Activated effector memory CD4-positive, alpha-beta T cell treated with anti-CD3 and anti-CD28 coated beads, Interleukin-2, amount 50 U/mL, for 16 hours (primary cell): Measurements from ENCODE around the gene UVSSA.
A peak's percentile ranks its signal among the peaks of the same experiment; 100 is the strongest.
"Not testable (repeated sequence)": the region's sequence is repeated elsewhere in the genome, so short reads cannot be mapped to it uniquely, and the experiment has no call there.

Experiments
- DNase-seq: peaks from one replicate; pipeline ENCODE4 v3.0.0-alpha.2; 2020

UVSSA gene

DNA sequence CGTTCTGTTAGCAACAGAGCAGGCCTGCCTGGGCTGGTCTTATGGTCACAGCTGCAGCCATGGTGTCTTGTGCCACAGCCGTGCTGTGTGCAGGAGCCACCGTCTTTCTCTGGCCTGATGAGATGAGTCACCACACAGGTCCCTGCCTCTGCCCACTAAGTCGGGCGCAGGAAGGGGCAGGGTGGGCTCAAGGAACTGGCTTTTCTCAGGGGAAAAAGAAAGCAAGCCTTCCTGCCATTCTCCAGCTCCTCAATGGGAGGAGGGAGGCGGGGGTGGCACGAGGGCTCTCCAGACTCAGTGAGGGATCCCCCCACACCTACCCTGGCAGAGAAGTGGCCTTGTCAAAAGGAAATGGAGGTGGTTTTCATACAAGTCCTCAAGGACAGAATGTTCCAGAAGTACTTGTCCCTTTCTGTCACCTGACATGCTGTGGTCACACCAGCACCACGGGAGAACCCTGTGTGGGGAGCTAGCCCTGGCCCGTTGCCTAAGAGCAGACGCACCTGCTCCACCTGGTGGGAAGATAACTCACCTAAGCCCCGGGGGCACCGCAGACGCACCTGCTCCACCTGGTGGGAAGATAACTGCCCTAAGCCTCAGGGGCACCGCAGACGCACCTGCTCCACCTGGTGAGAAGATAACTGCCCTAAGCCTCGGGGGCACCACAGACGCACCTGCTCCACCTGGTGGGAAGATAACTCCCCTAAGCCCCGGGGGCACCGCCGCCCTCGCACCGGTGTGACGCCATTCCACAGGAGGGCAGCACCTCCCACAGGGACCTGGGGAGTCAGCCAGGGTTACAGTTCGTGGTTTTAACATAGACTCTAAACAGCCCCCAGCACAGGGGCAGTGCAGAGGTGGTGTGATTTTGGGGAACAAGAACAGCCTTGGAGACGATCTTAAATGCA lies 18.5 kb downstream of the UVSSA start:
- DNase-seq = no peak

- DNase-seq = peak; percentile 60
Measured at GRCh38 chr4:1366371-1367229, 19.6 kb downstream of the UVSSA start.

DNA sequence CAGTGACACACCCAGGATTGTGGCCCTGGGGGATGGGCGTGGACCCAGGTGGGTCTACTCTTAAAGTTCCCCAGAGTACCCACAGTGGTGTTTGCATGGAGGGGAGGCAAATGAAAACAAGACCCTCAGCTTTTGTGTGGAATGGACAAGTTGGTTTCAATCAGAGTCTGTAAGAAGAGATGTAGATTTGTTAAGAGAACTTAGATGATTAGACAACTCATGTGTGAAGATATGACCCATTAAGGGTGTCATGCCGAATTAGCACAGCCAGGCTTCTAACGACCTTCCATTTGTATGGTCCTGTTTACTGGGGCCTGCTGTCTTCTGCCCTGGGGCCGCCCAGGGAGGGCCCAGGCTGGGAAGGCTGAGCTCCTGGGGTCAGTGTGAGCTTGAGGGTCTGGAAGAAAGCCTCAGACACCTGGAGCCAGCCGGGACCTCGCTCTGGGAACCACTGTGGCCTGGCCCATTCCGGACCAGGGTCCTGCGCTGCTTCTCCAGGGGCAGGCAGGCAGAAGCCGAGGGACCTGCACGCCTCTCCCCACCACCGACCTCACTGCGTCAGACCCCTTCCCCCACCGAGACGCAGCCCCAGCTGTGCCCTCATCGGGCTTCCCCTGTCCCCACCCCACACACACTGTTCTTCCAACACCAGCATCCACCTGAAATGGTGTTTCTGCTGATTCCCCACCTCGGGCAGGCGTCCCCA lies 20.4 kb downstream of the UVSSA start:
- DNase-seq = peak; percentile 33

DNA sequence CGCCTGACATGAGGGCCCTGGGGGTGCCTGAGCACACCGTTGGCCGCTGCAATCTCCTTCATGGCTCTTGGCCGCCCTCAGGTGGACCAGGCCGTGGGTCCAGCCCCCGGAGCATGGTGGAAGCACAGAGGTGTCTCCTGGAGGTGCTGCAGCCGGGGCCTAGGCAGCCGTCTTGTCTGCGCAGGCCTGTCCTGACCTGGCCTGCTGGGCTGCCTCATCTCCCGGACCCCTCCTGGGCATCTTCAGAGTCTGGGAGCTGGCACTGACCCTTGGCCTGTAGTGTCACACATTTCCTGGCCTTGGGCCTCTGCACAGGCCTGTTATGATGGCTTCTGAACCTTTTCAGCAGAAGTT lies 20.9 kb downstream of the UVSSA start:
- no peak for DNase-seq

DNA sequence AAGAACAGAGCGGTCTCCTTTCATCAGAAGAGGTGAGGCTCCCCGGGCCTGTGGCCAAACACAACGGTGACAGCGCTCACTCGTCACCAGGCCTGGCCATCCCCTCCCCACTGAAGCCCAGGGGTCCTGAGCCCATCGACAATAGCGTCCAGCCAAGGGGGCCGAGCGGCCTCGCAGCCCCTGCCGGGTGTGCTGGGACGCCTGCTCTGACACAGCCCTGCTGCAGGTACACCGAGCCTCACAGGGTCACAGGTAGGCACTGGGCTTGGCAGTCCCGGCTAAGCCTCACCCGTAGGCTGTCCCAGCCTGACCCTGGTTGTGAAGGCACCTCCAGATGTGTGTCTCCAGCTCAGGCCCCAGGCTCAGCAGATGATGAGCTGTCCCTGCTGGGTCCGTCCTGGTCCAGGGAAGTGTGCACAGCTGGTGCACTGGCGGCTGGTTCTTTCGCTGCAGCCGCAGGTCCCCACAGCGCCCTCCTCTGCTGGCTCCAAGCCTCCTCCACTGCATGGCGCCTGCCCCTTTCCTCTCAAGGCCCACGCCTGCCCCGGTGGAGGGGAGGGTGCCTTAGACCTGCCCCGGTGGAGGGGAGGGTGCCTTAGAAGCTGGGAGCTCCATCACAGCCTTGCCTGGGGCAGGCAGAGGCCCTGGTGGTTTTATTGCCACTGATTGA lies 21.5 kb downstream of the UVSSA start:
- DNase-seq = peak; percentile 59

DNA sequence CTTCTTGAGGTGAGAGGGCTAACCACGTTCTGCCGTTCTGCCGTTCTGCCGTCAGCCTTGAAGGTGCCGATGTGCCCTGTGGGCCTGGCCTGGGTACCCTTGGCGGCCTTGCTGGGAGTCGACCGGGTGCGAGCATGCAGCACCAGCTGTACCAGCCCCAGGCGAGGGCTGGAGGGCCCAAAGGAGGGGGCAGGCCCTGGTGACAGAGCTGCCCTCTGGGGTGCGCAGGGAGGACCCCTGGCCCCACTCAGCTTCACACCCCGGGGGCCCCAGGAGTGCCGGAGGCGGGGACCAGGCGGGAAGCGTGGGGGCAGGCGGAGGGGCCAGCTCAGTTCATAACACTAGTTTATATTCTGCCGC lies 22.1 kb downstream of the UVSSA start:
- no peak for DNase-seq

DNA sequence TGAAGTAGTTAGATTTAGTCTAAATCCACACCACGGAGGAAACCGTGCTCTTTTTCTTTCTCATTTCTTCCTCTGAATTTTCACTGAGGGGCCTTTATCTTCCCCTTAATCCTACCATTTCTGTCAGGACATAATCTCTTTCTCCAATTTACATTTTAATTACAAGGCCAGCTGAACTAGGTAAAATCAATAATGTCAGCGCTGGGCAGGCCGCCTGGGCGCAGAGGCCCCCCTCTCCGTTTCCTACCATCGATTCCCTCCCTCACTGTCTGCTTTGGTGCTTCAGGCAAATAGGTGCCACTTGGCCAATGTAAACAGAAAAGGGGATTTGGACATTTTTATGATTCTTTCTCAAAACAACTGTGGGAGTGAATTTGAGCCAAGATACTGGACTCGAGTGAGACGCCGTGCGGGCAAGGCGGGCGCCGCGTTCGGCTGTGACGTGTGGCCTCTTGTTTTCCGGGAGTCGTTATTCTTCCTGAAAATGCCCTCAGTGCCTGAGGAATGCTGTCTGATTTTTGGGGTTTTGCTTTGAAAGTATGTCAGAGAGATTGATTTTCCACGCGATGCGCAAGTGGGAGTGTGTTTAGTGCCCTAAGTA lies 22.6 kb downstream of the UVSSA start:
- no peak for DNase-seq

GRCh38 chr4:1370321-1371124 lies 23.5 kb downstream of the UVSSA start:
- no peak for DNase-seq

- no peak for DNase-seq
Measured at GRCh38 chr4:1371176-1372165, 24.5 kb downstream of the UVSSA start.

DNA sequence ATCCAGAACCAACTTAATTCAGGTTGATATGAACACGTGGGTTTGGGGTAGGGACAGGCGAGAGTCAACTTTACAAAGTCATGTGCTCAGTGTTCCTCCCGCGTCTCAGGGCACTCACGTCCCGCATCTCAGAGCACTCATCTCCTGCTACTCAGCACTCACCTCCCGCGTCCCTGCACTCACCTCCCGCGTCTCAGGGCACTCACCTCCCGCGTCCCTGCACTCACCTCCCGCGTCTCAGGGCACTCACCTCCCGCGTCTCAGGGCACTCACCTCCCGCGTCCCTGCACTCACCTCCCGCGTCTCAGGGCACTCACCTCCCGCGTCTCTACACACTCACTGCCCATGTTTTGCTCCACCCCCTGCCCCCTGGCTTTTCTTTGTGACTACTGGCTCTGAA lies 25.6 kb downstream of the UVSSA start:
- DNase-seq = not testable (repeated sequence)

DNA sequence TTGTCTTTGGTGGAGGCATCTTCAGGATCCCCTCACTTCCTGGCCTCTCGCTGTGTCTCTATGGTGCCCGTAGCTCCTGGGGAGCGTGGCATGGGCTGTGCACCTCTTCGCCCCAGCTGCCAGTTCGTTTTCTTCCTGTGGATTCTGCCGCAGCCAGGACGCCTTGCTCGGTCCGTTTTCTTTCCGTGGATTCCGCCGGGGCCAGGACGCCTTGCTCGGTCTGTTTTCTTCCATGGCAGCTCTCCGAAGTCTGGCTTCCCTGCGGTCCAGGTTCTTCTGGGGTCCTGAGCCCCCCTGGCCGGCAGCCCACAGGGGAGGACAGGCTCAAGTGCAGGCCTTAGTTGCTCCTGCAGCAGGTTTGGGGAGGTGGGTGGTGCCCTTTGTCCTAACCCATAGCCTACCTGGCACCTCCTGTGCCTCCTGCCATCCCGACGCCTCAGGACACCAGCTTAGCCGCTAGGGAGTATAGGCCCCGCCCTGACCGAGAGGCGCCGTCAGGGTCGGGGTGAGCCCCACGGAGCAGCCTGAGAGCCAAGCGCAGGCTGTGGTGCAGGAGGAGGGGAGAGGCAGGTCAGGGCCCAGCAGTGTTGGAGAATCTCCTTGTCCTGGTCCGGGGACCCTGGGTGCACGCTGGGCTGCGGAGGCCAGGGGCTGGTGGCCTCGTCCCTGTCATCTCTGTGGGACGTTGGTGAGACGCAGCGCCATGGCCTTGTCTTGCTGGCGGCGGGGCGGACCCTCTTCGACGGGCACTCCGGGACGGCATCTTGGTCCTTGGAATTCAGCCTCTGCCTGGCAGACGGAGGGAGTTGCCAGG lies 27.1 kb downstream of the UVSSA start:
- DNase-seq = no peak

DNA sequence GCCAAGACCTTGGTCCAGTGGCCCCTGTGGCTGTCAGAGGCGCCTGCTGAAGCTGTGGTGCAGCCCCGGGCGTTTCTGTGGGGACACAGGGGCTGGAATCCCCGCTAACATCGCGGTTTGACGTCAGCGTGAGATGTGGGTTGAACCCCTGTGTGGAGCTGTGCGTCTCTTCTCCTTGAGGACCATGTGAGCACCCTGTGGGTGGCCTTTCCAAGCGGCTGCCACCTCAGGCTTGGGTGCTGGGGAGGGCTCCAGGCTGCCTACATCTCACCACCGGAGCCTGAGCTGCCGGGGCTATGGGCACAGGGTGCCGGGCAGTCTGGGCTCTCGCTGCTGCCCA lies 27.7 kb downstream of the UVSSA start:
- no peak for DNase-seq

GRCh38 chr4:1375051-1375721 lies 28.2 kb downstream of the UVSSA start:
- no peak for DNase-seq

GRCh38 chr4:1375761-1376322 lies 28.8 kb downstream of the UVSSA start:
- DNase-seq = no peak

GRCh38 chr4:1376391-1376840 lies 29.4 kb downstream of the UVSSA start:
- DNase-seq = no peak

- no peak for DNase-seq
Measured at GRCh38 chr4:1376841-1377605, 30.0 kb downstream of the UVSSA start.

GRCh38 chr4:1377606-1378261 lies 30.7 kb downstream of the UVSSA start:
- DNase-seq = no peak
